Medulla oblongata (tissue), 1 donor: ENCODE measurements around the gene RBBP8.
A peak's percentile ranks its signal among the peaks of the same experiment; 100 is the strongest.

Experiments used
- DNase-seq: peaks from one replicate; pipeline ENCODE4 v3.0.0-alpha.2; 2015; ENCODE audit errors: extremely low spot score

RBBP8 gene

GRCh38 chr18:22999212-22999611, 66.1 kb downstream of the RBBP8 start:
- no peak for DNase-seq

DNA sequence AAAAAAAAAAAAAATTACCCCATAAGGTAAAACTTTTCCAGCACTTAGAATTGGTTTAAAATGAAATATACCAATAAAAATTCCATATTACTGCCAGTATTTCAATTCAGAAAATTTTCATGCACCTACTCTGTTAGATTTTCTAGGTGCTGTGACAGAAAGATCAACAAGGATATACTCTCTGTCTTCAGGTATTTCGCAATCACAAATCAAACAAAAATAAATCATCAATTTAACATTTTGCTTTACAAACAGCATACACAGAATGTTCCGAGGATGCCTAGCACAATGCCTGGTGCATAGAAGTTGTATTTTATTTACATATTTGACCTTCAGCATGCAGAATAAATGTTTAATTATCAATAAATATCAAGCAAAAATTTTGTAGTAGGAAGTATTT, 66.5 kb downstream of the RBBP8 start:
- no peak for DNase-seq

- DNase-seq = no peak
These were observed 70.2 kb downstream of the RBBP8 start for GRCh38 chr18:23003289-23003688.

DNA sequence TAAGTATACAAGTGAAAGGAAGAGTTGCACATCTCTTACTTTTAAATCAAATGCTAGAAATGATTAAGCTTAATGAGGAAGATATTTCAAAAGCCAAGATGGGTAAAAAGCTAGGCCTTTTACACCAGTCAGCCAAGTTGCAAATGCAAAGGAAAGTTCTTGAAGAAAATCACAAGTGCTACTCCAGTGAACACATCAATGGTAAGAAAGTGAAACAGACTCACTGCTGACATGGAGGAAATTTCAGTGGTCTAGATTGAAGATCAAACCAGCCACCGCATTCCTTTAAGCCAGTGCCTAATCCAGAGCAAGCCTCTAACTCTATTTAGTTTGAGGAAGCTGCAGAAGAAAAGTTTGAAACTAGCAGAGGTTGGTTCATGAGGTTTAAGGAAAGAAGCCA, 79.1 kb downstream of the RBBP8 start:
- no peak for DNase-seq

GRCh38 chr18:23020555-23021294, 87.6 kb downstream of the RBBP8 start:
- no peak for DNase-seq

GRCh38 chr18:23021623-23022022, 88.5 kb downstream of the RBBP8 start:
- DNase-seq = no peak

DNA sequence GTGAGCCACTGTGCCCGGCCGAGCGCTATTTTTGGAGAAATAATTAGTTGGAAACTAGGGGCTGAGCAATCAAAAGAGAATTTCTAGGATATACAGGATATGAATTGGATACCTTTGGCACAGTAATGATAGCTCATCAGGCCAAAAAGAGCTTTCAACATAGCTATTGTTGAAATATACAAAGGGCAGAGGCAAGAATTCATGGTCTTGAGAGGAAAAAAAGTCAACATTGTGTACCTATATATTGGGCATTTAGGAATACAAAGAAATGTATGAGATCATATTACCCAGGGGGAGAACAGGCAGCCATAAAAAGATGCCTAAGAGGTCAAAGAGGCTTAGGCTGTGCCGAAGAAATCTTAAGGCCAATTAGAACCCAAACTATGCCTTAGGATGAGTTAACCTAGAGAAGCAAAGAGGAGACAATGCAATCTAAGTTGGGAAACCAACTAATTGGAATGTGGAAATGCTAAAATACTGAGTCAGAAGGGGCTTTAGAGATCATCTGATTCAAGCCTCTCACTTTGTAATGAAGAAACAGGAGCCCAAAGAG, 99.0 kb downstream of the RBBP8 start:
- DNase-seq = no peak

- no peak for DNase-seq
These were observed 99.9 kb downstream of the RBBP8 start for GRCh38 chr18:23033056-23033455.

GRCh38 chr18:23036660-23037201, 103.6 kb downstream of the RBBP8 start:
- no peak for DNase-seq

DNA sequence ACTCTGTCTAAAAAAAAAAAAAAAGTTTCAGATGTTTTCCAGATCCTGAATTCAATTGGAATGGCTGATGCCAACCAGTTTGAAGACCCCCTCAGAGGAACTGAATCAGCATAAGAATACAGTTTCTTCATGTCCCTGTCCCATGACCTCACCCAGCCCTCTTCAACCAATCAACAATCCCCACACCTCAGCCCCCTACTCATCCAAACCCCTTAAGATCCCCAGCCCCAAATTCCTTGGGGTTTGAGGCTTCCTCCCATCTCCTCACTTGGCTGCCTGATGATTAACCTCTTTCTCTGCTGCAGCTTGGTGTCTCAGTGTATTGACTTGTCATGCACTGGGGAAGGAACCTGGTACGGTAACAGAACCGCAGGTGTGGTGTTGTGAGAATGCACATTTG, 104.5 kb downstream of the RBBP8 start:
- DNase-seq = no peak

GRCh38 chr18:23038712-23039111, 105.6 kb downstream of the RBBP8 start:
- no peak for DNase-seq

DNA sequence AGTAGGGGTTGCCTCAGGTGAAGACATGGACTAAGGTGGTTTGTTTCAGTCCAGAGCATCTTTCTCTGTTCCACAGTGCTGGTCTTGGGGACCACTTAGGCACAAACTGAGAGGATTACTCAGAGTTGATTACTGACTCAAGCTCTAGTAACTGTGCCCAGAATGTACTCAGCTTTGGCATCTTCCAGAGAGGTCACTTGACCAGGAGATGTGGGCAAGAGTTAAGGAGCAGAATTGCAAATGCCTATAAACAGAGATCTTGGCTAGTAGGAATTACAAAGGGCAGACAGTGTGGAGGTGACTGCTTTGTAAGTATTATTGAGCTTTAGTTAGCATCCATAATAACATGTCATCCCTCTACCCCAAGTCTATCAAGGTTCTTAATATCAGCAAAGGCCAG, 109.0 kb downstream of the RBBP8 start:
- no peak for DNase-seq

DNA sequence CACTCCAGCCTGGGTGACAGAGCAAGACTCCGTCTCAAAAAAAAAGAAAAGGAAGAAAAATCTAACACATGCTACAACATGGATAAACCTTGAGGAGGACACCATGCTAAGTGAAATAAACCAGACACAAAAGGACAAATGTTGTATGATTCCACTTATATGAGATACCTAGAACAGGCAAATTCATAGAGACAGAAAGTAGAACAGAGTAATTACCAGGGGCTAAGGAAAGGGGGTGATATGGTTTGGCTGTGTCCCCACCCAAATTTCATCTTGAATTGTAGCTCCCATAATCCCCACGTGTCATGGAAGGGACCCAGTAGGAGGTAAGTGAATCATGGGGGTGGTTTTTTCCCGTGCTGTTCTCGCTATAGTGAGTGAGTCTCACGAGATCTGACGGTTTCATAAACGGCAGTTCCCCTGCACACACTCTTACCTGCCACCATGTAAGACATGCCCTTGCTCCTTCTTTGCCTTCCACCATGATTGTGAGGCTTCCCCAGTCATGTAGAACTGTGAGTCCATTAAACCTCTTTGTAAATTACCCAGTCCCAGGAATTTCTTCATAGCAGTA, 110.8 kb downstream of the RBBP8 start:
- no peak for DNase-seq

DNA sequence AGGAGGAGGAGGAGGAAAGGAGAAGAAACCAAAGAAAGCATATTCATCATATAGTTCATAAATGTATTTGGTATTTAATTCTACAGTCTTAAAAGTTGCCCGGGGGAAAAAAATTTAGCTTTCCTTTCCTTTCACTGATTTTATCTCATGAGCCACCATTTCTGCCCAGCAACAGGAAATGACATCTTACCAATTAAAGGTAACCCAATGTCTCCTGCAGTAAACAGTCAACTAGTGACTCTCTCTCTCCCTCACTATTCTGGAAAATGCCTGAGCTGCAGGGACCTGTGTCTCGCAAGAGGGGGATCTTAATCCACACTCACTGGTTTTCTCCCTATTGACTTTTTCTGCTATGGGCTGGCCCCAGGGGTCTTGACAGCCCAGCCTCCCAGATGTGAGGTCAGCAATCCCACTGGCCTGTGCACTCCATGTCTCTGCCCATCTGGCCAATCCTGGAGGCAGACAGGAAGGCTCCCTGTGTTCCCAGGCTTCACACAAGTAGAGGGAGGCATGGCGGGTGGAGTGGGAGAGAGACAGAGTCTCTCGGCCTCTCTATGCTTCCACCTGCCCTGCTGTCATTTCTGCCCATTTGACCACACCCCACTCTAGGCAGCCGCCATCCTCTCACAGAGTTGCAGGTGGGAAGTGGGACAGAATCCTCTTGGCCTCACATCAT, 116.7 kb downstream of the RBBP8 start:
- DNase-seq = no peak

DNA sequence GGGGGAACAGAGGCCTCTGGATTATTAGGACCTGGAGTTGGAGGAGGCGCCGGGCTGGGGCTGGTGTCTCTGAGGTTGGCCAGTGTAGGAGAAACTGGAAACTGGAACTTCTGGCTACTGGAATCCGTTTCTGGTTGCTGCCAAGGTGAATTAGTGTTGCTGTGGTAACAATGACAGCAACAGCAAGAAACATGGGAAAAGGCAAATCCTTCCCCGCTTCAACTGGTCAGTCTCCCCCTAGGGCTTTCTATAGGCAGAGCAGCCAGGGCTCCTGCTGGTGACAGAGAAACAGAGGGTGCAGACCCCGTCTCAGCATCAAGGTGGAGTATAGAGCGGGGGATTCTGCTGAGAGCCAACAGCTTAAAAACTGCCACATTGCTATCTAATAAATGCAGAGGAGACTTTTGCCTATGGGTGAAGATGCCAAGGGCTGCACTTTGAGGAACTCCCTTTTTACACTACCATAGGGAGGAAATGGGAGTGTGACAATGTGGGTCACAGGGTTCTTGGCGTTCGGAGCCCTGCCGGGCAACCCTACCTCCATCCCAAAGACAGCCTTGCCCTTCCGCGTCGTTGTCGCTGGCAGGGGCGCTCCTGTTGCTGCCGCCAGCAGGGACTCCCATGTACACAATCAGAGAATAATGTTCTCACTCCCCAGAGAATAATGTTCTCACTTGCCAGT, 120.8 kb downstream of the RBBP8 start:
- peak; percentile 39 for DNase-seq

DNA sequence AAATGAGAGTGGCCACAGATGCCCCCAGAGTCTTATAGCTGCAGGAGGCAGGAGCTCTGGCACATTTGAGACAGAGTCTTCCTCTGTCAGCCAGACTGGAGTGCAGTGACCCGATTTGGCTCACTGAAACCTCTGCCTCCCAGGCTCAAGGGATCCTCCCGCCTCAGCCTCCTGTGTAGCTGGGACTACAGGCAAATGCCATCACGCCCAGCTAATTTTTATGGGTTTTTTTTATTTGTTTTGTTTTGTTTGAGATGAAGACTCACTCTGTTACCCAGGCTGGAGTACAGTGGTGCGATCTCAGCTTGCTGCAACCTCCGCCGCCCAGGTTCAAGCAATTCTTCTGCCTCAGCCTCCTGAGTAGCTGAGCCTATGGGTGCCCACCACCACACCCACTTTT, 121.4 kb downstream of the RBBP8 start:
- no peak for DNase-seq

DNA sequence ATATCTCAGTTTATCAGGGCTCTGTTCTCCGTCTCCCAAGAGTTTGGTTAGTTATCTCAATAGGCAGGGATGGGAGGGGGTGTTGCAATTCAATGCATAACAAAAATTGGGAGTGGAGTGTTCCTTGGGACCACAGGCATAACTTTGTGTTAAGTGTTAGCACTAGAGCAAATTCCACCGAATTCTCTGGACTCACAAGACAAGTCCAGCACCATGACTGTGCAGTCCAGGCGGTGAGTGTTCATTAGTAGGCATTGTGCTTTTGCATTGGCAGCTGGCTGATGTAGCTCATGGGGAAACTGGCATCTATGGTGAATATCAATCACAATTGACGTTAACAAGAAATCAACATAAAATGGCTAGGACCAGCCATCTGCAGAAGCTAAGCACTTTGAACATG, 123.2 kb downstream of the RBBP8 start:
- DNase-seq = no peak

DNA sequence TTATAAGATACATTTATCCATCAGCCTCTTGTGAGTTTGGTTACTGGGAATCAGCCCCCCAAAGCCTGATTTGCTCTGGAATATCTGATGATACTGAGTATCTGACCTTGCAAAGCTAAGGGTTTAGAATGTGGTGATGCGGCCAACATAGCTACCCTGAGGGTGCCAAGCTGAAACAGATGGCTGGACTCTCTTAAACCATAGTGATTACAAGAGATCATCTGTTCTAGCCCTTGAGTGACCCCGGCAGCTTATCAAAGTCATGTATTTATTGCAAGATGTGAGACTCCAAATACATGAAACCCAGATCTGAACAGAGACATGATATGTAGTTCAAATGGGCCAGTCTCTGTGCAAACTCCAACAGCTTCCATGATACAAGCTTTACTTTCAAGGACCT, 124.0 kb downstream of the RBBP8 start:
- DNase-seq = no peak

- no peak for DNase-seq
These were observed 125.8 kb downstream of the RBBP8 start for GRCh38 chr18:23058746-23059415.

DNA sequence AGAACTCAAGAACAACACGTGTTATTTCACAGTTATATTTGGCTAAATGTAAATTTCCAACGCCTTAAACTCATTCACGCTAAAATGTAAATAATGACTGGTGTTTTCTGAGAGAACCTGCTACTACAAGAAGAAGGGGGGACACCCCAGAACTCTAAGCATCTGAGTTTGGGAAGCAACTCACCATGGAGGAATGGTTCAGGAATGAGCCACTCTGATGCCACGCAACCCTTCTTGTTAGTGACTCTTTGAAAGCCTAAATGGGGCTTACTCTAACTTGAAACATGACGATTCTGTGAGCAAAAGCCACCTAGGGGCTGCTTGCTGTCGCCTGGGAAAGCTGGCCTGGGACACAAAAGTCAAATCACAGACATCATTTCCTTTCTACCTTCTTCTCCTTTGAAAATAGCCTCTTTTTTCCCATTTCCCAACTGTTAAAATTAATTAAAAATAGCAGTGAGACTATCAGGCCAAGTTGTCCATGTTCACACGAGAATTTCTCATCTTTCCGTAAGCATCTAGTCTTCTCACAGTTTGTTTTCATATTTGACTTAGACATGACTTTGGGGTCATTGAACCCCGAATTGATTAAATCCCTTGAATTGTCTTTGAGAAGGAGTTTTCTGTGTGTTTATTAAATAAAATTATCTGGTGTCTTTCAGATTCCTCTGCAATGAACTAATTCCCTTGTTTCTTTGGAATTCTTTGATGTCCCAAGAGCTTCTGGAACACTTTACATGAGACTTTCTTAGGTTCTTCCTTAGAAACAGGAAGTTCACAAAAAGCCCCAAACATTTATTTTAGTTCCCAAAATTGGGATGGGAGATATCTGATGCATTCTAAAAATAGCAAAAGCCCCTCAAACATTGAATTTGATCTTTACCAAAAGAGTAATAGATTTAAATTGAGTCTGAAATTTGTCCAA, 126.7 kb downstream of the RBBP8 start:
- no peak for DNase-seq
